HG03575 (cell line): ENCODE results near the gene RAPGEF6.

Source experiments
- ATAC-seq: cut with Tn5 transposase; IDR thresholded peaks from one replicate; pipeline ENCODE4 v1.9.1; 2021; ENCODE audit not compliant: unreplicated experiment, insufficient number of reproducible peaks, low FRiP score; ENCODE audit errors: extremely low read depth

Gene RAPGEF6

GRCh38 chr5:131466171-131466766, 168.8 kb downstream of the RAPGEF6 start:
- no peak for ATAC-seq

- no peak for ATAC-seq
Measured at GRCh38 chr5:131463656-131464055, 171.4 kb downstream of the RAPGEF6 start.

- no peak for ATAC-seq
Measured at GRCh38 chr5:131462454-131462853, 172.6 kb downstream of the RAPGEF6 start.

GRCh38 chr5:131461742-131462141, 173.3 kb downstream of the RAPGEF6 start:
- ATAC-seq, result no peak

- no peak for ATAC-seq
Measured at GRCh38 chr5:131460867-131461572, 174.0 kb downstream of the RAPGEF6 start.

GRCh38 chr5:131460133-131460532, 174.9 kb downstream of the RAPGEF6 start:
- ATAC-seq, result no peak

GRCh38 chr5:131459216-131459615, 175.8 kb downstream of the RAPGEF6 start:
- no peak for ATAC-seq

GRCh38 chr5:131457193-131457592, 177.8 kb downstream of the RAPGEF6 start:
- no peak for ATAC-seq

GRCh38 chr5:131450941-131451340, 184.1 kb downstream of the RAPGEF6 start:
- no peak for ATAC-seq

GRCh38 chr5:131441184-131441583, 193.8 kb downstream of the RAPGEF6 start:
- no peak for ATAC-seq

GRCh38 chr5:131436081-131436480, 198.9 kb downstream of the RAPGEF6 start:
- ATAC-seq, result no peak

GRCh38 chr5:131433109-131433508, 201.9 kb downstream of the RAPGEF6 start:
- no peak for ATAC-seq

GRCh38 chr5:131431794-131432193, 203.2 kb downstream of the RAPGEF6 start:
- no peak for ATAC-seq

GRCh38 chr5:131430794-131431193, 204.2 kb downstream of the RAPGEF6 start:
- ATAC-seq, result no peak

GRCh38 chr5:131426011-131426410, 209.0 kb downstream of the RAPGEF6 start:
- no peak for ATAC-seq

- ATAC-seq, result no peak
Measured at GRCh38 chr5:131423056-131423455, 212.0 kb downstream of the RAPGEF6 start.

GRCh38 chr5:131419877-131420276, 215.2 kb downstream of the RAPGEF6 start:
- ATAC-seq, result no peak

- no peak for ATAC-seq
Measured at GRCh38 chr5:131418846-131419245, 216.2 kb downstream of the RAPGEF6 start.

- no peak for ATAC-seq
Measured at GRCh38 chr5:131417240-131417869, 217.7 kb downstream of the RAPGEF6 start.

- ATAC-seq, result peak; percentile 48
Measured at GRCh38 chr5:131416729-131417128, 218.3 kb downstream of the RAPGEF6 start.
